IMR-90 (cell line): ENCODE measurements around the gene EHF. TPM values are rescaled to one million over a fixed set of nuclear protein-coding genes. Genes with fewer than 3 reads are reported as not detected.

Experiments used
- ATAC-seq: fragments of 200-7000 bp; cut with Tn5 transposase; 2 replicates; pipeline ENCODE4 v1.9.1; 2020; ENCODE audit warnings: low read depth, mild to moderate bottlenecking, moderate library complexity
- BruUV-seq: library from RNA; stranded (reverse); fragments of 400-500 nt; replicated peaks from 2 replicates; lab custom pipeline; 2021; lab: Mats Ljungman, UMichigan
- CTCF ChIA-PET: fragments of 300-600 bp; formaldehyde crosslinking; extraction: SDS; loops from one replicate; lab custom pipeline; 2021; ENCODE audit warnings: antibody characterized with exemption; lab: Yijun Ruan, JAX
- POLR2A ChIA-PET: fragments of 300-600 bp; sonication (Branson Sonifier 250); formaldehyde crosslinking; loops from one replicate; lab custom pipeline; 2022; ENCODE audit warnings: antibody characterized with exemption; ENCODE audit not compliant: unreplicated experiment; lab: Charles Lee
- DNase-seq: peaks from one replicate; pipeline ENCODE4 v3.0.0; 2013
- H2AFZ ChIP-seq: replicated peaks from 2 replicates; pipeline ENCODE3; 2013; ENCODE audit warnings: low read length, mild to moderate bottlenecking; ENCODE audit not compliant: poor library complexity
- H2AK5ac ChIP-seq: 2 replicates; pipeline ENCODE4 v1.6.1; 2013; ENCODE audit warnings: low read depth, low read length, inconsistent platforms
- H2AK9ac ChIP-seq: replicated peaks from 2 replicates; pipeline ENCODE3; 2013; ENCODE audit warnings: mild to moderate bottlenecking, low read depth, low read length, moderate library complexity; ENCODE audit not compliant: poor library complexity
- H2BK120ac ChIP-seq: 2 replicates; pipeline ENCODE4 v1.6.1; 2013; ENCODE audit warnings: low read depth, low read length, inconsistent platforms
- H2BK15ac ChIP-seq: 3 replicates; pipeline ENCODE4 v1.6.1; 2013; ENCODE audit warnings: low read depth, low read length, inconsistent platforms
- H2BK20ac ChIP-seq: 2 replicates; pipeline ENCODE4 v1.6.1; 2013; ENCODE audit warnings: low read depth, mild to moderate bottlenecking, inconsistent platforms, low read length, moderate library complexity
- H2BK5ac ChIP-seq: 2 replicates; pipeline ENCODE4 v1.6.1; 2013; ENCODE audit warnings: mild to moderate bottlenecking, low read depth, low read length, inconsistent platforms; ENCODE audit not compliant: poor library complexity, severe bottlenecking
- H3K14ac ChIP-seq: replicated peaks from 2 replicates; pipeline ENCODE4 v1.6.1; 2013; ENCODE audit warnings: low read depth, low read length, inconsistent platforms
- H3K18ac ChIP-seq: 2 replicates; pipeline ENCODE4 v1.6.1; 2013; ENCODE audit warnings: low read depth, low read length, control low read depth
- H3K23ac ChIP-seq: 2 replicates; pipeline ENCODE4 v1.6.1; 2013; ENCODE audit warnings: low read depth, low read length, inconsistent platforms
- H3K27ac ChIP-seq: 2 replicates; pipeline ENCODE4 v1.5.1; 2013; ENCODE audit warnings: mild to moderate bottlenecking, control low read depth, low read length; ENCODE audit not compliant: insufficient read depth
- H3K27me3 ChIP-seq: 2 replicates; pipeline ENCODE4 v1.6.1; 2013; ENCODE audit warnings: low read length; ENCODE audit not compliant: control insufficient read depth, insufficient read depth
- H3K36me3 ChIP-seq: 2 replicates; pipeline ENCODE4 v1.6.1; 2013; ENCODE audit warnings: low read length, mixed read lengths; ENCODE audit not compliant: control insufficient read depth, insufficient read depth
- H3K4ac ChIP-seq: 2 replicates; pipeline ENCODE4 v1.6.1; 2013; ENCODE audit warnings: low read depth, low read length, inconsistent platforms
- H3K4me1 ChIP-seq: 2 replicates; pipeline ENCODE4 v1.6.1; 2013; ENCODE audit warnings: low read length, mixed read lengths; ENCODE audit not compliant: control insufficient read depth, insufficient read depth
- H3K4me2 ChIP-seq: 2 replicates; pipeline ENCODE4 v1.6.1; 2013; ENCODE audit warnings: low read depth, mild to moderate bottlenecking, control low read depth, low read length, moderate library complexity
- H3K4me3 ChIP-seq: 2 replicates; pipeline ENCODE4 v1.5.1; 2013; ENCODE audit warnings: low read depth, mild to moderate bottlenecking, control low read depth, low read length, moderate library complexity; ENCODE audit not compliant: insufficient read depth
- H3K56ac ChIP-seq: 2 replicates; pipeline ENCODE4 v1.6.1; 2013; ENCODE audit warnings: low read length, inconsistent platforms; ENCODE audit not compliant: insufficient read depth; ENCODE audit errors: extremely low read depth
- H3K79me1 ChIP-seq, 2 experiments: 2 replicates each; pipeline ENCODE4 v1.6.1; 2013; ENCODE audit warnings: low read length in 2 of 2, inconsistent platforms in 1 of 2, low read depth in 1 of 2
- H3K9ac ChIP-seq: 2 replicates; pipeline ENCODE4 v1.6.1; 2013; ENCODE audit warnings: low read depth, low read length, control low read depth
- H3K9me1 ChIP-seq: 2 replicates; pipeline ENCODE4 v1.6.1; 2013; ENCODE audit warnings: low read length, inconsistent platforms; ENCODE audit not compliant: insufficient read depth
- H3K9me3 ChIP-seq: 2 replicates; pipeline ENCODE4 v1.6.1; 2013; ENCODE audit warnings: low read length; ENCODE audit not compliant: control insufficient read depth, insufficient read depth
- H4K20me1 ChIP-seq: 2 replicates; pipeline ENCODE4 v1.6.1; 2013; ENCODE audit warnings: low read length, inconsistent platforms; ENCODE audit not compliant: insufficient read depth
- H4K5ac ChIP-seq: 2 replicates; pipeline ENCODE4 v1.6.1; 2013; ENCODE audit warnings: mild to moderate bottlenecking, low read depth, low read length, control low read depth
- H4K8ac ChIP-seq, 2 experiments: 2 replicates each; pipeline ENCODE4 v1.6.1; 2013; ENCODE audit warnings: low read depth in 2 of 2, low read length in 2 of 2, control low read depth in 1 of 2, inconsistent platforms in 1 of 2
- H4K91ac ChIP-seq: 2 replicates; pipeline ENCODE4 v1.6.1; 2013; ENCODE audit warnings: low read depth, low read length, inconsistent platforms; ENCODE audit not compliant: insufficient read depth
- BHLHE40 ChIP-seq: fragments of 150-350 bp; IDR thresholded peaks from 2 replicates; pipeline ENCODE4 v1.6.1; 2016; ENCODE audit warnings: mild to moderate bottlenecking, low read depth, low read length
- CEBPB ChIP-seq: IDR thresholded peaks from 2 replicates; pipeline ENCODE4 v1.6.1; 2012; ENCODE audit warnings: low read depth, low read length, improper control_type of control experiment
- CHD1 ChIP-seq: IDR thresholded peaks from 2 replicates; pipeline ENCODE4 v1.6.1; 2012; ENCODE audit warnings: low read depth, low read length, improper control_type of control experiment
- FOS ChIP-seq: fragments of 150-350 bp; IDR thresholded peaks from 2 replicates; pipeline ENCODE4 v1.6.1; 2016; ENCODE audit warnings: low read depth, low read length
- MAFK ChIP-seq: IDR thresholded peaks from 2 replicates; pipeline ENCODE4 v1.6.1; 2012; ENCODE audit warnings: low read depth, low read length, improper control_type of control experiment
- MAZ ChIP-seq: IDR thresholded peaks from 2 replicates; pipeline ENCODE4 v1.6.1; 2012; ENCODE audit warnings: low read depth, mild to moderate bottlenecking, low read length, improper control_type of control experiment, moderate library complexity, borderline replicate concordance
- MXI1 ChIP-seq: IDR thresholded peaks from 2 replicates; pipeline ENCODE4 v1.6.1; 2012; ENCODE audit warnings: low read depth, mild to moderate bottlenecking, low read length, moderate library complexity, borderline replicate concordance
- NFE2L2 ChIP-seq: fragments of 150-350 bp; IDR thresholded peaks from 2 replicates; pipeline ENCODE4 v1.6.1; 2016; ENCODE audit warnings: low read depth, mild to moderate bottlenecking, low read length
- POLR2A ChIP-seq: IDR thresholded peaks from 2 replicates; pipeline ENCODE4 v1.6.1; 2012; ENCODE audit warnings: mild to moderate bottlenecking, low read depth, low read length
- RAD21 ChIP-seq: IDR thresholded peaks from 2 replicates; pipeline ENCODE4 v1.6.1; 2012; ENCODE audit warnings: low read length, improper control_type of control experiment
- RFX5 ChIP-seq: IDR thresholded peaks from 2 replicates; pipeline ENCODE4 v1.8.0; 2012; ENCODE audit warnings: low read depth, mild to moderate bottlenecking, low read length, moderate library complexity
- SMC3 ChIP-seq: fragments of 150-350 bp; IDR thresholded peaks from 2 replicates; pipeline ENCODE4 v1.6.1; 2016; ENCODE audit warnings: low read depth, mild to moderate bottlenecking, antibody characterized with exemption, low read length, moderate library complexity
- WGBS, 2 experiments: methylation state at CpG; one replicate each; pipeline versions ENCODE4 v1.1.5 to v1.1.7; 2013; ENCODE audit warnings: missing lambda C conversion rate in 2 of 2; ENCODE audit not compliant: insufficient read length in 1 of 2; ENCODE audit errors: extremely low coverage in 2 of 2; 5-methylcytosine and 5-hydroxymethylcytosine counted together
- dilution Hi-C: fragments of 300-500 bp; cut with HindIII; formaldehyde crosslinking; loops from one replicate; pipeline ENCODE4 v1.14.3; 2018; ENCODE audit warnings: low sequenced_read_pairs; ENCODE audit not compliant: unreplicated experiment
- in situ Hi-C: fragments of 300-500 bp; cut with MboI; formaldehyde crosslinking; loops from 3 replicates; pipeline ENCODE4 v1.14.3; 2019; ENCODE audit warnings: low sequenced_read_pairs, inconsistent platforms, mixed read lengths
- intact Hi-C: fragments of 100-400 bp; cut with micrococcal nuclease; formaldehyde crosslinking; loops from 2 replicates; pipeline ENCODE4 v1.10.0; 2022
- polyA plus RNA-seq, 3 experiments: library from polyadenylated mRNA; depleted of rRNA; stranded (reverse); fragments of >200 nt; gene quantifications; 2 replicates each; pipeline ENCODE4 v1.2.3, GENCODE V29; 2012; ENCODE audit warnings: low replicate concordance in 1 of 3
- total RNA-seq: library from RNA; depleted of rRNA; stranded (reverse); fragments of >200 nt; gene quantifications from 2 replicates; pipeline ENCODE4 v1.2.3, GENCODE V29; 2012
- TF ChIP-seq, protein P1 (sequence below): conservative IDR thresholded peaks from 2 replicates; pipeline ENCODE4 v1.5.1; 2012; ENCODE audit warnings: mild to moderate bottlenecking, low read depth, low read length, improper control_type of control experiment
- TF ChIP-seq, protein P2 (sequence below): fragments of 150-350 bp; IDR thresholded peaks from 2 replicates; pipeline ENCODE4 v1.6.1; 2017; ENCODE audit warnings: mild to moderate bottlenecking, antibody characterized with exemption, low read length, low read depth

EHF gene
- total and polyA plus RNA-seq, 2 of the 4 experiments (the other 2 are of a cell fraction), result under 0.01 TPM; not detected in 1

DNA sequence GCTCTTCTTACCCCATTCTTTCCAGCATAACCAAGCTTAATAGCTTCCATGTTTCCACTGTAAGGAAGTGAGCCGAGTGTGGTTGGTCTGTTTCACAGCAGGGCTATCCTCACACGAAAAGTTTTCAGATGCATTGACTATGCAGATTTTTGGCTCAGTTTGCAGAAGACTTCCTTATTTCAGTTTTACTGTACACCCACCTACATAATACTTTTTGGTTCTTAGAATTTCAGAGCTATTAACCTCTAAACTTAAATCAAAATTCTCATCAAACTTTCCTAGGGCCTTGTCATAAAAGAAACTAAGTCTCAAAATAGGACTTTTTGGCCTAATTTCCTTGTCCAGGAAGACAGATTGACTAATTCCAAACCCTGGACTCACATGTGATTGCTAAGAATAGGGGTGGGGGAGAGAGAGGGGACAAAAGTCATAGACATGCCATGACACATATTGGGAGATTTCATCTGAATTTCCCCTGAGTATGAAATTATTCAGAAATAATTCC is 7.3 kb upstream of the EHF start:
- no peak for ATAC-seq
- no peak for DNase-seq
- Histone ChIP-seq H3K14ac (0 out of 2 replicates have a peak overlapping the region, but pooled peaks have one; percentile 29), H2BK15ac (no peak overlapping the region), H2BK20ac (no peak overlapping the region), H4K5ac (no peak overlapping the region), H2AFZ (no peak overlapping the region), H3K9ac (no peak overlapping the region), H3K56ac (no peak overlapping the region), H3K23ac (no peak overlapping the region), H3K36me3 (no peaks in the 10 kb centered on the region), H3K18ac (no peak overlapping the region), H4K20me1 (no peaks in the 10 kb centered on the region), H3K27ac (no peak overlapping the region), H3K4ac (no peak overlapping the region), H3K9me1 (peaks cover 6% of the 10 kb centered on the region; the same call in 1 of the 2 replicates), H2BK5ac (no peak overlapping the region), H3K27me3 (no peaks in the 10 kb centered on the region; the same call in 1 of the 2 replicates), H3K4me3 (no peak overlapping the region), H4K8ac (no peak overlapping the region), H2AK5ac (no peak overlapping the region), H3K9me3 (no peaks in the 10 kb centered on the region), H3K4me1 (peaks cover 3% of the 10 kb centered on the region; the same call in 1 of the 2 replicates), H3K79me1 (no peaks in the 10 kb centered on the region), H2AK9ac (no peak overlapping the region), H3K4me2 (no peak overlapping the region), H2BK120ac (no peak overlapping the region), H4K91ac (no peak overlapping the region)
- no TSS peak for BruUV-seq
- dilution Hi-C loops (no loop called here), in situ Hi-C loops (no loop called here), intact Hi-C loops (no loop called here)
- TF ChIP-seq SMC3, result no peak
- TF ChIP-seq CEBPB, result no peak
- no peak for TF ChIP-seq MAFK
- no peak for TF ChIP-seq RFX5
- no peak for TF ChIP-seq POLR2A
- TF ChIP-seq RAD21, result no peak
- no peak for TF ChIP-seq MAZ
- TF ChIP-seq, protein P1, sequence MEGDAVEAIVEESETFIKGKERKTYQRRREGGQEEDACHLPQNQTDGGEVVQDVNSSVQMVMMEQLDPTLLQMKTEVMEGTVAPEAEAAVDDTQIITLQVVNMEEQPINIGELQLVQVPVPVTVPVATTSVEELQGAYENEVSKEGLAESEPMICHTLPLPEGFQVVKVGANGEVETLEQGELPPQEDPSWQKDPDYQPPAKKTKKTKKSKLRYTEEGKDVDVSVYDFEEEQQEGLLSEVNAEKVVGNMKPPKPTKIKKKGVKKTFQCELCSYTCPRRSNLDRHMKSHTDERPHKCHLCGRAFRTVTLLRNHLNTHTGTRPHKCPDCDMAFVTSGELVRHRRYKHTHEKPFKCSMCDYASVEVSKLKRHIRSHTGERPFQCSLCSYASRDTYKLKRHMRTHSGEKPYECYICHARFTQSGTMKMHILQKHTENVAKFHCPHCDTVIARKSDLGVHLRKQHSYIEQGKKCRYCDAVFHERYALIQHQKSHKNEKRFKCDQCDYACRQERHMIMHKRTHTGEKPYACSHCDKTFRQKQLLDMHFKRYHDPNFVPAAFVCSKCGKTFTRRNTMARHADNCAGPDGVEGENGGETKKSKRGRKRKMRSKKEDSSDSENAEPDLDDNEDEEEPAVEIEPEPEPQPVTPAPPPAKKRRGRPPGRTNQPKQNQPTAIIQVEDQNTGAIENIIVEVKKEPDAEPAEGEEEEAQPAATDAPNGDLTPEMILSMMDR, result no peak
- no peak for TF ChIP-seq CHD1
- TF ChIP-seq FOS, result no peak
- TF ChIP-seq BHLHE40, result no peak
- no peak for TF ChIP-seq MXI1
- no peak for TF ChIP-seq NFE2L2
- TF ChIP-seq, protein P2, sequence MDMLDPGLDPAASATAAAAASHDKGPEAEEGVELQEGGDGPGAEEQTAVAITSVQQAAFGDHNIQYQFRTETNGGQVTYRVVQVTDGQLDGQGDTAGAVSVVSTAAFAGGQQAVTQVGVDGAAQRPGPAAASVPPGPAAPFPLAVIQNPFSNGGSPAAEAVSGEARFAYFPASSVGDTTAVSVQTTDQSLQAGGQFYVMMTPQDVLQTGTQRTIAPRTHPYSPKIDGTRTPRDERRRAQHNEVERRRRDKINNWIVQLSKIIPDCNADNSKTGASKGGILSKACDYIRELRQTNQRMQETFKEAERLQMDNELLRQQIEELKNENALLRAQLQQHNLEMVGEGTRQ, result no peak
- WGBS, 2 experiments, result no CpG with 5 or more reads among the region's 2 CpGs
- ChIA-PET CTCF (no interaction called here), POLR2A (no interaction called here)
